Adrenal gland (tissue), 5 donors: Measurements from ENCODE around the gene SLC66A1.

Experiments used
- POLR2A ChIP-seq, 2 donors: fragments of 450-650 bp; IDR thresholded peaks; one replicate each; pipeline ENCODE4 v1.6.1; 2017; ENCODE audit warnings: antibody characterized with exemption in 2 of 2, mild to moderate bottlenecking in 2 of 2, moderate library complexity in 1 of 2
- TF ChIP-seq, protein P1 (sequence below), 6 experiments: fragments of 450-650 bp in 4 of 6; fragments of 200-600 bp in 2 of 6; sonication (generic) in 1 of 6; IDR thresholded peaks; 1 replicate in 5 of 6; 2 replicates in 1 of 6; pipeline versions ENCODE4 v1.5.1 to v1.8.0; 2016 to 2021; ENCODE audit warnings: antibody characterized with exemption in 6 of 6, mild to moderate bottlenecking in 2 of 6, moderate library complexity in 1 of 6
- donor health status: DM: no; HTN: no; CAD: no.

DNA sequence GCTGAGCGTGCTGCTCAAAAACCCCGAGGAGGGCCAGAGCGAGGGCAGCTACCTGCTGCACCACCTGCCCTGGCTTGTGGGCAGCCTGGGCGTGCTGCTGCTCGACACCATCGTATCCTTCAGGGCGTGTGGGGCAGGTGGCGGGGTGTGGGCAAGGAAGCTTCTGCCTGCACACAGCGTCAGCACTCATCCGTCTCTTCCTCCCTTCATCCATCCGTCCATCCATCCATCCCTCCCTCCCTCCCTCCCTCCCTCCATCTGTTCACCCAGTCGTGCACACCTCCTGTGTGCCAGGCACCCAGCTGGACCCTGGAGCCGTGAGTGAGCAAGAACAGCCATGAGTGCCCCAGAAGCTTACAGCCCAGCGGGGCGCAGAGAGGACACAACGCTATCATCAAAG is 15.2 kb downstream of the SLC66A1 start:
- TF ChIP-seq, protein P1, sequence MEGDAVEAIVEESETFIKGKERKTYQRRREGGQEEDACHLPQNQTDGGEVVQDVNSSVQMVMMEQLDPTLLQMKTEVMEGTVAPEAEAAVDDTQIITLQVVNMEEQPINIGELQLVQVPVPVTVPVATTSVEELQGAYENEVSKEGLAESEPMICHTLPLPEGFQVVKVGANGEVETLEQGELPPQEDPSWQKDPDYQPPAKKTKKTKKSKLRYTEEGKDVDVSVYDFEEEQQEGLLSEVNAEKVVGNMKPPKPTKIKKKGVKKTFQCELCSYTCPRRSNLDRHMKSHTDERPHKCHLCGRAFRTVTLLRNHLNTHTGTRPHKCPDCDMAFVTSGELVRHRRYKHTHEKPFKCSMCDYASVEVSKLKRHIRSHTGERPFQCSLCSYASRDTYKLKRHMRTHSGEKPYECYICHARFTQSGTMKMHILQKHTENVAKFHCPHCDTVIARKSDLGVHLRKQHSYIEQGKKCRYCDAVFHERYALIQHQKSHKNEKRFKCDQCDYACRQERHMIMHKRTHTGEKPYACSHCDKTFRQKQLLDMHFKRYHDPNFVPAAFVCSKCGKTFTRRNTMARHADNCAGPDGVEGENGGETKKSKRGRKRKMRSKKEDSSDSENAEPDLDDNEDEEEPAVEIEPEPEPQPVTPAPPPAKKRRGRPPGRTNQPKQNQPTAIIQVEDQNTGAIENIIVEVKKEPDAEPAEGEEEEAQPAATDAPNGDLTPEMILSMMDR (IDR thresholded peaks at IDR 0.05), result no peak
- TF ChIP-seq POLR2A (IDR thresholded peaks at IDR 0.05), result no peak
